Omental fat pad (tissue), 4 donors: ENCODE results near the gene DCAF7. TPM values are rescaled to one million over a fixed set of nuclear protein-coding genes. Genes with fewer than 3 reads are reported as not detected.

ENCODE experiments used
- ATAC-seq: fragments of 150-250 bp; one replicate; pipeline ENCODE4 v1.9.1; 2016; ENCODE audit warnings: mild to moderate bottlenecking, moderate library complexity; ENCODE audit not compliant: low FRiP score
- DNase-seq: peaks from one replicate; pipeline ENCODE4 v3.0.0-alpha.2; 2019; ENCODE audit warnings: low spot score
- CTCF ChIP-seq, 3 donors: fragments of 450-650 bp; IDR thresholded peaks; one replicate each; pipeline ENCODE4 v1.5.1; 2016 to 2017; ENCODE audit warnings: antibody characterized with exemption in 3 of 3, mild to moderate bottlenecking in 3 of 3, moderate library complexity in 2 of 3
- total RNA-seq, 4 donors: library from RNA; depleted of rRNA; stranded (reverse); fragments of >200 nt; gene quantifications; one replicate each; pipeline ENCODE4 v1.1.0, GENCODE V29; 2016

The DCAF7 gene
- total RNA-seq, 4 donors from 2014 or later, result 18.8 to 29.3 (median 27.3) TPM

GRCh38 chr17:63629627-63630026 is 79.3 kb downstream of the DCAF7 start:
- no peak for TF ChIP-seq CTCF (IDR thresholded peaks at IDR 0.05)
- DNase-seq (no peak), ATAC-seq (no peak)

- no peak for TF ChIP-seq CTCF (IDR thresholded peaks at IDR 0.05)
- ATAC-seq (no peak), DNase-seq (no peak)
These were observed 80.8 kb downstream of the DCAF7 start for GRCh38 chr17:63631062-63631461.

GRCh38 chr17:63631626-63632025 is 81.3 kb downstream of the DCAF7 start:
- DNase-seq (no peak), ATAC-seq (no peak)
- no peak for TF ChIP-seq CTCF (IDR thresholded peaks at IDR 0.05)

GRCh38 chr17:63633742-63634141 is 83.5 kb downstream of the DCAF7 start:
- no peak for DNase-seq
- TF ChIP-seq CTCF (IDR thresholded peaks at IDR 0.05), result no peak
- ATAC-seq, result no peak

- TF ChIP-seq CTCF (IDR thresholded peaks at IDR 0.05), result no peak
- no peak for ATAC-seq
- DNase-seq, result no peak
These were observed 83.9 kb downstream of the DCAF7 start for GRCh38 chr17:63634163-63634562.

GRCh38 chr17:63634816-63635215 is 84.5 kb downstream of the DCAF7 start:
- no peak for TF ChIP-seq CTCF (IDR thresholded peaks at IDR 0.05)
- DNase-seq (no peak), ATAC-seq (no peak)

- ATAC-seq, result no peak
- DNase-seq, result no peak
- no peak for TF ChIP-seq CTCF (IDR thresholded peaks at IDR 0.05)
These were observed 85.0 kb downstream of the DCAF7 start for GRCh38 chr17:63635290-63635689.
